Liver (tissue), 3 donors: ENCODE data around the gene ST14.

Source experiments
- FOXA1 ChIP-seq: IDR thresholded peaks from 2 replicates; pipeline ENCODE4 v1.6.1; 2016; ENCODE audit warnings: antibody characterized with exemption
- GABPA ChIP-seq, 2 donors: IDR thresholded peaks in 1 of 2; conservative IDR thresholded peaks in 1 of 2; 2 replicates each; pipeline ENCODE4 v1.6.1; 2016; ENCODE audit warnings: antibody characterized with exemption in 2 of 2, mild to moderate bottlenecking in 1 of 2, moderate library complexity in 1 of 2
- HNF4A ChIP-seq, 2 donors: conservative IDR thresholded peaks; 2 replicates each; pipeline ENCODE4 v1.6.1; 2016; ENCODE audit warnings: antibody characterized with exemption in 2 of 2, mild to moderate bottlenecking in 2 of 2
- HNF4G ChIP-seq: IDR thresholded peaks from 2 replicates; pipeline ENCODE4 v1.6.1; 2016; ENCODE audit warnings: antibody characterized with exemption
- RAD21 ChIP-seq, 2 donors: IDR thresholded peaks; 2 replicates each; pipeline ENCODE4 v1.6.1; 2016; ENCODE audit warnings: antibody characterized with exemption in 2 of 2, mild to moderate bottlenecking in 2 of 2
- TAF1 ChIP-seq: conservative IDR thresholded peaks from 2 replicates; pipeline ENCODE4 v1.6.1; 2016; ENCODE audit warnings: antibody characterized with exemption, mild to moderate bottlenecking
- YY1 ChIP-seq: IDR thresholded peaks from 2 replicates; pipeline ENCODE4 v1.6.1; 2016; ENCODE audit warnings: antibody characterized with exemption, mild to moderate bottlenecking
- TF ChIP-seq, protein P1 (sequence below): fragments of 150-350 bp; IDR thresholded peaks from 2 replicates; pipeline ENCODE4 v1.5.1; 2017; ENCODE audit warnings: improper control_type of control experiment, low read depth, low read length; ENCODE audit not compliant: missing input control
- TF ChIP-seq, protein P2 (sequence below): IDR thresholded peaks from 2 replicates; pipeline ENCODE4 v1.6.1; 2016; ENCODE audit warnings: antibody characterized with exemption, mild to moderate bottlenecking
- TF ChIP-seq, protein P3 (sequence below): IDR thresholded peaks from 2 replicates; pipeline ENCODE4 v1.6.1; 2016; ENCODE audit warnings: antibody characterized with exemption
- TF ChIP-seq, protein P4 (sequence below): IDR thresholded peaks from 2 replicates; pipeline ENCODE4 v1.6.1; 2016; ENCODE audit warnings: antibody characterized with exemption
- TF ChIP-seq, protein P5 (sequence below): IDR thresholded peaks from 2 replicates; pipeline ENCODE4 v1.6.1; 2016; ENCODE audit warnings: antibody characterized with exemption
- donor health status: healthy.
- donor health status: healthy.

DNA sequence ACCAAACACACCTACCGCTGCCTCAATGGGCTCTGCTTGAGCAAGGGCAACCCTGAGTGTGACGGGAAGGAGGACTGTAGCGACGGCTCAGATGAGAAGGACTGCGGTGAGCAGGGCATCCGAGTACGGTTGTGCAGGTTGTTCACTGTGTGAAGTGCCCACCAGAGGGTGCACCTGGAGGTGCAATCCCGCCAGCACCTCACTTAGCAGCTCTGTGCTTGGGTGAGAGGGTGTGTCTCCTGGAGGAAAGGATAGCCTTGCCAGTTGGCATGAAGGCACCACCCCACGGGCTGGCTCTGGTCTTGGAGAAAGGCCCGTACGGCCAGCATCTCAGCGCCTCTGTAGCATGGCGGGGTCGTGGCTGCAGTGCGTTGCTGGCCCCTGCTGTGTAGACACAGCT, 39.4 kb downstream of the ST14 start:
- TF ChIP-seq, protein P1, sequence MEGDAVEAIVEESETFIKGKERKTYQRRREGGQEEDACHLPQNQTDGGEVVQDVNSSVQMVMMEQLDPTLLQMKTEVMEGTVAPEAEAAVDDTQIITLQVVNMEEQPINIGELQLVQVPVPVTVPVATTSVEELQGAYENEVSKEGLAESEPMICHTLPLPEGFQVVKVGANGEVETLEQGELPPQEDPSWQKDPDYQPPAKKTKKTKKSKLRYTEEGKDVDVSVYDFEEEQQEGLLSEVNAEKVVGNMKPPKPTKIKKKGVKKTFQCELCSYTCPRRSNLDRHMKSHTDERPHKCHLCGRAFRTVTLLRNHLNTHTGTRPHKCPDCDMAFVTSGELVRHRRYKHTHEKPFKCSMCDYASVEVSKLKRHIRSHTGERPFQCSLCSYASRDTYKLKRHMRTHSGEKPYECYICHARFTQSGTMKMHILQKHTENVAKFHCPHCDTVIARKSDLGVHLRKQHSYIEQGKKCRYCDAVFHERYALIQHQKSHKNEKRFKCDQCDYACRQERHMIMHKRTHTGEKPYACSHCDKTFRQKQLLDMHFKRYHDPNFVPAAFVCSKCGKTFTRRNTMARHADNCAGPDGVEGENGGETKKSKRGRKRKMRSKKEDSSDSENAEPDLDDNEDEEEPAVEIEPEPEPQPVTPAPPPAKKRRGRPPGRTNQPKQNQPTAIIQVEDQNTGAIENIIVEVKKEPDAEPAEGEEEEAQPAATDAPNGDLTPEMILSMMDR = no peak
- TF ChIP-seq YY1 (no peak), FOXA1 (no peak), RAD21 (IDR thresholded peaks at IDR 0.05) (no peak), TAF1 (no peak), HNF4A (conservative IDR thresholded peaks at IDR 0.05) (no peak), GABPA (IDR thresholded peaks at IDR 0.05 in 1 of 2, conservative IDR thresholded peaks at IDR 0.05 in 1 of 2) (no peak), HNF4G (no peak)
- TF ChIP-seq, protein P2, sequence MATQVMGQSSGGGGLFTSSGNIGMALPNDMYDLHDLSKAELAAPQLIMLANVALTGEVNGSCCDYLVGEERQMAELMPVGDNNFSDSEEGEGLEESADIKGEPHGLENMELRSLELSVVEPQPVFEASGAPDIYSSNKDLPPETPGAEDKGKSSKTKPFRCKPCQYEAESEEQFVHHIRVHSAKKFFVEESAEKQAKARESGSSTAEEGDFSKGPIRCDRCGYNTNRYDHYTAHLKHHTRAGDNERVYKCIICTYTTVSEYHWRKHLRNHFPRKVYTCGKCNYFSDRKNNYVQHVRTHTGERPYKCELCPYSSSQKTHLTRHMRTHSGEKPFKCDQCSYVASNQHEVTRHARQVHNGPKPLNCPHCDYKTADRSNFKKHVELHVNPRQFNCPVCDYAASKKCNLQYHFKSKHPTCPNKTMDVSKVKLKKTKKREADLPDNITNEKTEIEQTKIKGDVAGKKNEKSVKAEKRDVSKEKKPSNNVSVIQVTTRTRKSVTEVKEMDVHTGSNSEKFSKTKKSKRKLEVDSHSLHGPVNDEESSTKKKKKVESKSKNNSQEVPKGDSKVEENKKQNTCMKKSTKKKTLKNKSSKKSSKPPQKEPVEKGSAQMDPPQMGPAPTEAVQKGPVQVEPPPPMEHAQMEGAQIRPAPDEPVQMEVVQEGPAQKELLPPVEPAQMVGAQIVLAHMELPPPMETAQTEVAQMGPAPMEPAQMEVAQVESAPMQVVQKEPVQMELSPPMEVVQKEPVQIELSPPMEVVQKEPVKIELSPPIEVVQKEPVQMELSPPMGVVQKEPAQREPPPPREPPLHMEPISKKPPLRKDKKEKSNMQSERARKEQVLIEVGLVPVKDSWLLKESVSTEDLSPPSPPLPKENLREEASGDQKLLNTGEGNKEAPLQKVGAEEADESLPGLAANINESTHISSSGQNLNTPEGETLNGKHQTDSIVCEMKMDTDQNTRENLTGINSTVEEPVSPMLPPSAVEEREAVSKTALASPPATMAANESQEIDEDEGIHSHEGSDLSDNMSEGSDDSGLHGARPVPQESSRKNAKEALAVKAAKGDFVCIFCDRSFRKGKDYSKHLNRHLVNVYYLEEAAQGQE = no peak
- TF ChIP-seq, protein P3, sequence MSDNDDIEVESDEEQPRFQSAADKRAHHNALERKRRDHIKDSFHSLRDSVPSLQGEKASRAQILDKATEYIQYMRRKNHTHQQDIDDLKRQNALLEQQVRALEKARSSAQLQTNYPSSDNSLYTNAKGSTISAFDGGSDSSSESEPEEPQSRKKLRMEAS = no peak
- TF ChIP-seq, protein P4, sequence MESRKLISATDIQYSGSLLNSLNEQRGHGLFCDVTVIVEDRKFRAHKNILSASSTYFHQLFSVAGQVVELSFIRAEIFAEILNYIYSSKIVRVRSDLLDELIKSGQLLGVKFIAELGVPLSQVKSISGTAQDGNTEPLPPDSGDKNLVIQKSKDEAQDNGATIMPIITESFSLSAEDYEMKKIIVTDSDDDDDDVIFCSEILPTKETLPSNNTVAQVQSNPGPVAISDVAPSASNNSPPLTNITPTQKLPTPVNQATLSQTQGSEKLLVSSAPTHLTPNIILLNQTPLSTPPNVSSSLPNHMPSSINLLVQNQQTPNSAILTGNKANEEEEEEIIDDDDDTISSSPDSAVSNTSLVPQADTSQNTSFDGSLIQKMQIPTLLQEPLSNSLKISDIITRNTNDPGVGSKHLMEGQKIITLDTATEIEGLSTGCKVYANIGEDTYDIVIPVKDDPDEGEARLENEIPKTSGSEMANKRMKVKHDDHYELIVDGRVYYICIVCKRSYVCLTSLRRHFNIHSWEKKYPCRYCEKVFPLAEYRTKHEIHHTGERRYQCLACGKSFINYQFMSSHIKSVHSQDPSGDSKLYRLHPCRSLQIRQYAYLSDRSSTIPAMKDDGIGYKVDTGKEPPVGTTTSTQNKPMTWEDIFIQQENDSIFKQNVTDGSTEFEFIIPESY = no peak
- TF ChIP-seq, protein P5, sequence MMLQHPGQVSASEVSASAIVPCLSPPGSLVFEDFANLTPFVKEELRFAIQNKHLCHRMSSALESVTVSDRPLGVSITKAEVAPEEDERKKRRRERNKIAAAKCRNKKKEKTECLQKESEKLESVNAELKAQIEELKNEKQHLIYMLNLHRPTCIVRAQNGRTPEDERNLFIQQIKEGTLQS = no peak
